Right ventricle myocardium inferior (tissue), 1 donor: ENCODE results near the gene LRRK1. TPM values are rescaled to one million over a fixed set of nuclear protein-coding genes. Genes with fewer than 3 reads are reported as not detected.

Source experiments
- ATAC-seq: fragments of 200-7000 bp; cut with Tn5 transposase; one replicate; pipeline ENCODE4 v1.9.1; 2020; ENCODE audit warnings: mild to moderate bottlenecking, moderate library complexity
- DNase-seq: peaks from one replicate; pipeline ENCODE4 v3.0.0; 2021; ENCODE audit errors: missing footprints
- intact Hi-C: fragments of 100-400 bp; cut with DNase I; formaldehyde crosslinking; loops from one replicate; pipeline ENCODE4 v1.11.0; 2022
- total RNA-seq: library from RNA; stranded (reverse); fragmentation: NEBNext Ultra II Directional; extraction: Animal tissue kit (Norgen Biotek cat#: 25700); gene quantifications from one replicate; pipeline ENCODE4 v1.2.1, GENCODE V29; 2021
- donor health status: DM: no; HTN: yes; CAD: no; lungs with severe emphysema.

The LRRK1 gene
- total RNA-seq, 1 donor from 2014 or later: 2.7 TPM

DNA sequence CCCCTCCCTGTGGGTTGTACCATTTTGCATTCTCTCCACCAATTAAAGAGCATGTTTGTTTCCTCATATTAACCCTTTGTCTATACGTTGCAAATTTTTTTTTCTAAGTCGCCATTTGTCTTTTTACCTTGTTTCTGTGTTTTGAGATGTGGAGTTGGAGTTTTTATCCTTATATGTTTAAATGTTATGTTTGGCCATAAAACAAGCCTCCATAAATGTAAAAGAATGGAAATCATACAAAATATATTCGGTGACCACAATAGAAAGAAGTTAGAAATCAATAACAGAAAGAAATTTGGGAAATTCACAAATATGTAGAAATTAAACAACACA lies 29.2 kb downstream of the LRRK1 start:
- intact Hi-C loops: no loop called here
- DNase-seq (no peak), ATAC-seq (no peak)

DNA sequence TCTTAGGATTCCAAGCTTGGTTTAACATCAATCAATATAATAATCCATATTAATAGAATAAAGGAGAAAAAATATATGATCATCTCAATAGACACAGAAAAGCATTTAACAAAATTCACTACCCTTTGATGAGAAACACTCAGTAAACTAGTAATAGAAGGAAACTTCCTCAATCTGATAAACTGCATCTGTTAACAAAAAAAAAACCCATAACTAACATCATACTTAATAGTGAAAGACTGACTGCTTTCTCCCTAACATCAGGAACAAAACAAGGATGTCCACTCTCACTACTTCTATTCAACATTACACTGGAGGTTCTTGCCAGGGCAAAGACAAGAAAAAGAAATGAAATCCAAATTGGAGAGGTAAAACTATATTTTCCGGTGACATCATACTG lies 30.5 kb downstream of the LRRK1 start:
- ATAC-seq: no peak
- intact Hi-C loops: no loop called here

DNA sequence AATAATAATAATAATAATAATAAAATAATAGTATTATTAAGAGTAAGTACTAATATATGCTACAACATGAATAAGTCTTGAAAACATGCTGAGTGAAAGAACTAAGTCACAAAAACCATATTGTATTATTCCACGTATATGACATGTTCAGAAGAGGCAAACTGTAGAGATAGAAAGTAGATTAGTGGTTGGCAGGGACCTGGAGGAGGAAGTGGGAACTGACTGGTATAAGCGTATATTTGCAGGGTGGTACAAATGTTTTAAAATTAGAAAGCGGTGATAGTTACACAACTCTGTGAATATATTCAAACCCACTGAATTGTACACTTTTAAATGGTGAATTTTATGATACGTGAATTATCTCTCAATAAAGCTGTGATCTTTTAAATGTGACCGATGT lies 32.8 kb downstream of the LRRK1 start:
- intact Hi-C loops: no loop called here
- ATAC-seq (no peak), DNase-seq (no peak)

More for the DNA sequence above, 30.5 kb downstream of the LRRK1 start:
- no peak for DNase-seq

DNA sequence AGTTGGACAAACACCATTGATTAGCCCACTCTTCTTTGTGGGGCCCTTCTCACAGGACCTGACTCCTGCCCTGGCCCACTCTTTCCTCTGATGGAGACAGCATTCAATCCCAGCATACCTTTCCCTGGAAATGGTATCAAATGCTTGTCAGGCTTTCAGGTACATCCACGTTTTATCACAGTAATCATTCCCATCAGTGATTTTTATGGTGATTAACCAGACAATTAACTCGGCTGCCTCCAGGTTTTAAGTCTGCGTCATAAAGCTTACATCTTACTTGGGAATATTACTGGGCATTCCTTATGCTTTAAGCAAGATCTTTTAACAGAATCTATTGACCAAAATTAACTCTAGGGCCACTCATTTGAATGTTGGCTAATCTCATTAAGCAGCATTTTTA lies 33.4 kb downstream of the LRRK1 start:
- intact Hi-C loops: no loop called here
- DNase-seq: no peak
- no peak for ATAC-seq

- ATAC-seq: no peak
- DNase-seq: no peak
These were observed 39.3 kb downstream of the LRRK1 start for GRCh38 chr15:100958326-100959065.

DNA sequence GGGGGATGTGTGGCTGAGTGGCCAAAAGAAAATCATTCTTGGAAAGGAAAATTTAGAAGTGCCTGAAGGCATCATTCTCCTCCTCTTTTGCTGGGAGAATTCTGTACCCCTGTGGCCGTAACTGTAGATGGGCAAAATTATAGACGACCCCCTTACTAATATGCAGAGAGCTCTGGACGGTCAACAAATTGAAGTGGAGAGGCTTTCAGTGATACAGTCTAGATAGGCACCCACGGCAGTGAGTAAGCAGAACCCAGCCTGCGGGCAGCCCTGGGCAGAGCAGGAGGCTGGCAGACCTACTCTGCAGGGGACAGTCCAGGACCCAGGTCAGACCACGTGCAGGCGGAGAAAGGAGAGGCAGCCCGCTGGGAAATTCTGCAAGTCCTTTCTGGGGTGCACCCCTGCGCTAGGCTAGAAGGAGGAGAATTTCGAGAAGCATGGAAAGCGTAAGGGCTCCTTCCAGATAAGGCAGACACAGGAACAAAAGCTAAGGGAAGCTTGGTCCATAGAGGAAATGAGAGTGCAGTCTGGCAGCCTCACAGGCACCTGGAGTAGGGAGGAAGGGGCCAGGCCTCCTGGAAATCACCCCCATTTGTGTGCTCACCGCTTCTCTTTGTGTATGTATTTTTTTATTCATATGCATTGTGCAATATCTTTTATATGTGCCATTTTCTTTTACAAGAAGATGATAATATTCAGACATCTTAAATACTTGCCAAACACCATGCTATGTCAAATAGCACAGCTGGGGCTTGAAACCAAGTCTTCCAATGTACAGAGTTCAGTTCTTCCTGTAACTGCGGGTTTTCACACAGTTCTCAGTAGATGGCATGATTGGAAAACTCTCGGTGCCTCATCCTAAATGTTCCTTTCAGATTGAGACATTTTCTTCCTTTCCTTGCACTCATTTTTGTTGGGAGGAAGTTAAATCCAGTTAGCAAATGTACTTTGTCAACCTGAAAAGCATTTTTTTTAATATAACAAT lies 40.2 kb downstream of the LRRK1 start:
- intact Hi-C loops: no loop called here
- DNase-seq (no peak), ATAC-seq (no peak)

More at GRCh38 chr15:100958326-100959065, 39.3 kb downstream of the LRRK1 start:
- intact Hi-C loops: no loop called here

DNA sequence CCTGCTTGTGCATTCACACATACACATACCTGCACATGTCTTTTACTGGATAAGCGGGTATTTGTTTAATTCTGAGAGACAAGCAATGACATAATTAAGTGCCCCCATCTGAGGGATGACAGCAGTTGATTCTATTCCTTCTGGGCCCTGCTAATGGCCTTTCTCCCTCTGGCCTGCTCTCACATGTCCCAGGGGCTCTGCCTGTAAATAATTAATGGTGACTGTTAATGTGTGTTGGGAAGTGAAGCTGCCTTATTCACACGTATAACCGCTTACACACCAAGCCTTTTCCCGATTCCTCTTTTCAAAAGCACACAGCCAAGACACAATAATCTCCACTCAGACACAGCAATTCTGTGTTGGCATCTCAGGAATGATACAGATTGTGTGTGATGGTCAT lies 47.8 kb downstream of the LRRK1 start:
- intact Hi-C loops: no loop called here
- ATAC-seq: no peak
- DNase-seq: no peak

DNA sequence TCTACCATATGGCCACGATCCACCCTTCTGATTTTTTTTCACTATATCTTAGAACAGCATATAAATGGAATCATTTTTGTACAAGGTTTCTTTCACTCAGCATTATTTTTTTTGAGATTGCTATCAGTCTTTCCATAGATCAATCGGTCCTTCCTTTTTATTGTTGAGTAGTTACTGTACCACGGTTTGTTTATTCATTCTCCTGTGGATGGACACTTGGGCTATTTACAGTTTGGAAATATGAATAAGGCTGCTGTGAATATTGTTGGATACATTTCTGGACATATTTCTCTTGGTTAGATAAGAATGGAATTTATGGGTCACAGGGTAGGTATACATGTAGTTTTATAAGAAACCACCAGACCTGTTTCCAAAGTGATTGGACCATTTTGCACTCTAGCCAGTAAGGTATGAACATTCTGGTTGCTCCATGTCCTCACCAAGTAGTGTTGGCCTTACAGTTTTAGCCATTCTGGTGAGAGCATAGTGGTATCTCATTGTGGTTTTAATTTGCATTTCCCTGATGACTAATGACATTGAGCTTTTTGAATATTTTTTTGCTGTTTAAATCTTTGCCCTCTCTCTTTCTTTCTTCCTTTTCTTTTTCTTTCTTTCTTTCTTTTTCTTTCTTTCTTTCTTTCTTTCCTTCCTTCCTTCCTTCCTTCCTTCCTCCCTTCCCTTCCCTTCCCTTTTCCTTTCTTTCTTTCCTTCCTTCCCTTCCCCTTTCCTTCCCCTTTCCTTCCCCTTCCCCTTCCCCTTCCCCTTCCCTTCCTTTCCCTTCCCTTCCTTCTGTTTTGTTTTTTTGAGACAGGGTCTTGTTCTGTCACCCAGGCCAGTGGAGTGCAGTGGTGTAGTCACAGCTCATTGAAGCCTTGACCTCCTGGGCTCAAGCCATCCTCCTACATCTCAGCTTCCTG lies 49.2 kb downstream of the LRRK1 start:
- intact Hi-C loops: no loop called here
- no peak for ATAC-seq
- no peak for DNase-seq

GRCh38 chr15:100972975-100973350 lies 53.8 kb downstream of the LRRK1 start:
- DNase-seq: no peak
- intact Hi-C loops: loop anchor here (10.0 kb wide), 1 partner anchor 248 kb away; no protein-coding TSS in a partner anchor
- ATAC-seq: no peak

DNA sequence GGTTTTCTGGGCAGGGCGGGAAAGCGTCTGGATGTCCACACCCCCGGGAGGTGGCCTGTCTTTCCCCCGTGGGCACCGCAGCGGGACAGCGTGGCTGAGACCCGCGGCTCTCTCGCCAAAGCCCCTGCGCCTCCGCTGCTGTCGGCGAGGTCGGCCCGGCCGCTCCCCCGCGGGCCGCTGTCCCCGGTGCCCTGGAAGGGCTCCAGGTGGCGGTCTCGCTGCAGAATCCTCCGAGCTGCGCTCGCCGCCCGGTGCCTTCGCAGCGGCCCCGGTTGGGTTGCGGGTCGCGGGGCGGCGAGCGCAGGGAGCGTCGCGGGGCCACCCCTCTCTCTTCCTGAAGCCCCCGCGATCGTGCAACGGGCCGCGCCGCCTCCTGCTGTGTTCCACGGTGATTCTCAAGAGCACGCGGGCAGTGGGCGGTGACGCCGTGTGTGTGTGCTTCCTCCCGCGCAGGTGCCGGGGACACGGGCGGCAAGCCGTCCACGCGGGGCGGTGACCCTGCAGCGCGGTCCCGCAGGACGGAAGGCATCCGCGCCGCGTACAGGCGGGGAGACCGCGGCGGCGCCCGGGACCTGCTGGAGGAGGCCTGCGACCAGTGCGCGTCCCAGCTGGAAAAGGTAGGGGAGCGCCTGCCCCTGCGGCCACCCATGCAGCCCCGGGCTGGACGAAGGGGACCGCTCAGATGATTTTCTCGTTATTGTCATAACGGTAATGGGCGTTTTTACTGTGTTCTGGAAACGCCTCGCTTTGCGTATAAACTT lies 54.4 kb downstream of the LRRK1 start:
- ATAC-seq (no peak), DNase-seq (no peak)
- intact Hi-C loops: loop anchor here (10.0 kb wide), 1 partner anchor 249 kb away; no protein-coding TSS in a partner anchor

DNA sequence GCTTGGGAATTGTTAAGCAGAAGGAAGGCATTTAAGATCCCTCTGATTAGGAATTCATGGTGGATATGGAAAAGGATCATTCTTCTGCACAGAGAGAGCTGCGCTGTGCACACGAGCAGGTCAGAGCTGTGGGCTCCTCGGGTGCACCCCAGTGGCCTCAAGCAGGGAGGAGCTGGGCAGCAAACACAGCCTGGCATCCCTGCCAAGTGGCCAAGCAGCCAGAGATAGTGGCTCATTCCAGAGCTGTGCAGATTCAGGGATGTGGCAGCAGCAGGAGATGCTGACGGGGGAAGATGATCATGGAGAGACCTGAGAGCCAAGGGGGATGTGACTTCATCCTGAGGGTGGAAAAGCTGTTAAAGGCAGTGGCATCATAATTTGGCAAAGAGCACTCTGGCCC lies 55.9 kb downstream of the LRRK1 start:
- intact Hi-C loops: loop anchor here (10.0 kb wide), 1 partner anchor 250 kb away; no protein-coding TSS in a partner anchor
- ATAC-seq: no peak
- DNase-seq: no peak

- intact Hi-C loops: no loop called here
- ATAC-seq (no peak), DNase-seq (no peak)
These were observed 61.4 kb downstream of the LRRK1 start for GRCh38 chr15:100980410-100981046.

- no peak for ATAC-seq
- intact Hi-C loops: no loop called here
These were observed 61.9 kb downstream of the LRRK1 start for GRCh38 chr15:100981086-100981485.

GRCh38 chr15:100983221-100983620 lies 64.1 kb downstream of the LRRK1 start:
- ATAC-seq (no peak), DNase-seq (no peak)
- intact Hi-C loops: no loop called here

More at GRCh38 chr15:100981086-100981485, 61.9 kb downstream of the LRRK1 start:
- DNase-seq: no peak

DNA sequence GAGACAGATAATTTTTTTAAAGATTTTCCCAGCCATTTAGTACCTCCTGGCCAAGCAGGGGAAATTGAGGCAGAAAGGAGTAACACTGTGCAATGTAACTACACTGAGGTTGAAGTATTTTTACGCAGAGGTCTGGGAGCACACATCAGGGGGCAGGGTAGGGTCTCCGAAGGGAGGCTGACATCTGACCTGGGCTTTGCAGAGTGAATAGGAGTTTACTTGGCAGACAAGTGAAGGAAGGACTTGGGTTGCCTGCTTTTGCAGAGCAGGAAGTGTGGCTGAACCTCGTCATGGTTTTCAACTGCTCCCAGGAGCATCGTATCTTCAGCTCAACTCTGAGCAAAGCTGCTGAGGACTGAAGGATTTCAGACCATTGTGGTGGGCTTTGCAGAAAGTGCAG lies 66.2 kb downstream of the LRRK1 start:
- no peak for DNase-seq
- intact Hi-C loops: no loop called here
- no peak for ATAC-seq

- DNase-seq (no peak), ATAC-seq (no peak)
- intact Hi-C loops: no loop called here
These were observed 67.2 kb downstream of the LRRK1 start for GRCh38 chr15:100986158-100986896.

DNA sequence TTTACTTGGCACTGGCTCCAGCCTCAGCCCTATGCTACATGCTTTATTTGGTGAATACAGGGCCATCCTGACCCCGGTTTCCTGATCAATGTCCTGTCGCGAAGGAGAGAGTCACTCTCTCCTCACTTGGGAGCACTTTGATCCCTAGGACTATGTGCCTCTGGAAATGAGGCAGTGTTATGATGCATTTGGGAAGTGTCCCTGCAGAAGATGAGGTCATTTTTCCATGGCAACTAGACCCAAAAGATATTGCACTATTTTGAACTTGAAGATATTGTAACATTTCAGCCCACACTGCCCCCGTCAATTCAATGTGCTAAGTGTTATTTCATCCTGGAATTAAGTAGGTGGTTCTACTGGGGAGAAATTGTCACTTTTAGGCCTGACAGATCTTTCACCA lies 68.0 kb downstream of the LRRK1 start:
- DNase-seq: no peak

More for the DNA sequence above, 68.0 kb downstream of the LRRK1 start:
- peak; percentile 68 for ATAC-seq
- intact Hi-C loops: no loop called here
